Fibroblast of peridontal ligament (primary cell): ENCODE data around the gene CHMP1B.

Experiments used
- DNase-seq: peaks from one replicate; pipeline ENCODE4 v3.0.0-alpha.2; 2010; ENCODE audit errors: extremely low read depth

Gene CHMP1B

DNA sequence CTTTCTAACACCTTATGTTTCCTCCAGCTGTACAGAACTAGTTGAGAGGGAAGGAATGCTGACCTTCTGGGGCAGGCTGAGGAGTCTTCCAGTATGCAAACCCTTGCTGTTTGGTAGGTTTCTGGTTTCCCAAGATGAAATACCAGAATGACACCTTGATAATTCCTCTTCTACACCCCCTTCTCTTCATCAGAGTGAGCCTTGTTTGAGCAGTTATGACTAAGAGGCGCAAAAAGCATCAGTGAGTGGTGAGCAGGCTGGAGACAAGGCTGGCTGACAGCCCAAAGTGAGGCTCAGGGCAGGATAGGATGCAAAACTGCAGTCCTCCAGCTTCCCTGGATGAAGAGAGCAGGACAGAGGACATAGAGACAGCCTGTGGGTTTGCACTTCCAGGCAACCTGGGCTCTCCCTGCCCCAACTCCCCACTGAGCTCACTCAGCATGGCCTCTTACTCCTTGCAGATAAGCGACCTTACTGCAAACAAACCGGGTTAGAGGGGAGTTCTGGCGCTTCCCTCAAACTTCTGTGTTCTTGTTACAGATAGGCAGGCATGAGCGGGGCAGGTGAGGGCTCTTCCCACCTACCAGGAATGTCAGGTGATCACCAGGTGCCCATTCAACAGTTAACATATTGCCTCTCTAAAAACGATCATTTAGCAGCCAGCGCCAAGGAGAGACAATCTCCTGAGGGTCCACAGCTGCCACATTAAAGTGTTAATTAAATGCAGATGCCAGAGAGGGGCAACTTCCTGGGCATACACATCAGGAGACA is 51.5 kb downstream of the CHMP1B start:
- no peak for DNase-seq
